HG02973 (cell line): Measurements from ENCODE around the gene HDGF.

Experiments used
- ATAC-seq: cut with Tn5 transposase; IDR thresholded peaks from one replicate; pipeline ENCODE4 v1.9.1; 2021; ENCODE audit warnings: moderate library complexity; ENCODE audit not compliant: unreplicated experiment

HDGF gene

DNA sequence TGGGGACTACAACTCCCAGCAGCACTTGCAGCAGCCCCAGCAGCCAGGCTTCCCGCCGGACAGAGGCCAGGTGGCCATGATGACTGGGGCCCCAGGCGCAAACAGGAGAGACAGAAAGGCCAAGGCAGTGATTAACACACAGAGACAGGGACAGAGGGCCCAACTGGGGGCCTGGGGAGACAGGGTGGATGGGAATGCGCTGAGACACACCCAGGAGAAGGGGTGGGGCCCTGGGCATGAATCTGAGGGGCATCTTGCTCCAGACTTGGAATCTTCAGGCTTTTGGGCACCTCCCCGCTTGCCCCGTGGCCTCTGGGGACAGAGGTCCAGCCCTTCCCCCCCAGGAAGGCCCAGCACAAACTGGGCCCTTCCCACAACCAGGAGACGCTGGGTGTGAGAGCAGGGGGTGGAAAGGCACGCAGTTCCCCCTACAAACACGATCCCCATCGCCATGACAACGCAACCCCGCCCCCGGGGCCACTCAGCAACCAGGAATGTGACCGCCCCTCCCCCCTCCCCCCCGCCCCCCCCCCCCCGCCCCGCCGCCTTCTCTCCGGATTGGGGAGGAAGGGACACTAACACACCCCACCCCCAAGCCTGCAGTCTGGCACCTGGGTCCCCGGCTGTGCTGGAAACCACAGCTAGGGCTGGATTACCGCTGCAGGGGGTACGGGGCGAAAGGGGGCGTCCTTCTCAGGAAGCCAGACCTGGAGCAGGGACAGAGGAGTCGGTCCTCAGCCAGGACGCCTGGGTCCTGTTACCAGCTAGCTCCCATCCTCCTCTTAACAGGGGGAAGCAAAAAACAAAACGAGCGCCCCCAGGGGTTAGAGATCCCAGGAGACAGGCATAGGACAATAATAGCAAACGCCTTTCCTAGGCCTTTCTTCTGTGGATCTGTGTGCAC, 4.5 kb downstream of the HDGF start:
- ATAC-seq: no peak

DNA sequence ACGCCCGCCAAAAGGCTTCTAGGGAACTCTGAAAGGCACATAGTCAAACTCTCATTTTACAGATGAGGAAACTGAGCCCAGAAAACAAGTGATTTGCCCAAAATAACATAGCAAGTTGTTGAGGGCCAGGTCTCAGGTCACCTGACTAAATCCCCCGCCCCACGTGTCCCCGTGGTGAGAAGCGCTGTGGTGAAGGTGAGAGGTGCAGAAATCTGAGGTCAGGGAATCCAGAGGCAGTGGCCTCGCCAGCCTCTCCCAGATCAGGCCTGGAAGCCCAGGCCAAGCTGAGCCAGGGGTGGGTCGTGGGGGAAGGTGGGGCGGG, 5.1 kb downstream of the HDGF start:
- no peak for ATAC-seq

DNA sequence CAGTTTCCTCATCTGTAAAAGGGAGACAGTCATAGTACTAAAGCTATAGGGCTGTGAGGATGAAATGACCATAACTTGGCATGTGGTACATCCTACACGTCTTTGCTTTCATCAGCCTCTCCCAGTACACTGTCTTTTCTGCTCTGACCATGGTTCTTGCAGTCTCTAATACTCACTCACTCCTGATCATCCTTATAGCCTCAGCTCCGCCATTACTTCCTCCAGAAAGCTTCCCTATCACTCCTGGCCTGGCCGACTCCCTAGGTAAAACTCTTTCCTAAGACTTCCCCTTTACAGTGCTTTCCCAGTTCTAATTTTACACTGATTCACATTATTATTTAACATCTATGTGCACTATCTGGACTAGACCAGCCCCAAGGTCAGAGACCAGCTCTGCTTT, 5.6 kb downstream of the HDGF start:
- ATAC-seq: no peak

DNA sequence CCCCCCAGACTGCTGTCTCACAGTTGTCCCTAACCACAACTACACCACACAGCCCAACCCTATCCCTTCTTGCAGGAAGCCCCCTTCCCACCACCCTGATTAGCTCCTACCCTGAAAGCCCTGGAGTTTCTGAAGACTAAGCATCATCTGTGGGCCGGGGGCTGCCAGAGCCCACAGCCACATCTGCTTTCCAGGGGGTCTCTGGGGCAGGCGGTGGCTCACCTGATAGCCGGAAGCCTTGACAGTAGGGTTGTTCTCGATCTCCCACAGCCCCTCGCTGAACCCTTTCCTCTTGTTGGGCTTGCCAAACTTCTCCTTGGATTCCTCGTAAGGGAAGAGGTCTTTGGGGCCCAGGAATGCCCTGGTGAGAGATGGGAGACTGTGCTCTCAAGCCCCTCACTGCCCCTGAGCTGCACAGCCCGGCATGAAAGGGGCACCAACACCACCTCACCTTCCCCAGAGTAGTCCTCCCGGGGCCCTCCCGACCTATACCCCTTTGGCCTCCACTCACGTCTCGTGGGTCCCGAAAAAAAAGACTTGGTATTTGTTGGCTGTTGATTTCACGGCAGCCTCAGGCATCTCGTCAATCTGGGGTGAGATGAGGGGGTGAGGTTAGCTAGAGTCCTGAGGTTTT, 6.6 kb downstream of the HDGF start:
- ATAC-seq: no peak

DNA sequence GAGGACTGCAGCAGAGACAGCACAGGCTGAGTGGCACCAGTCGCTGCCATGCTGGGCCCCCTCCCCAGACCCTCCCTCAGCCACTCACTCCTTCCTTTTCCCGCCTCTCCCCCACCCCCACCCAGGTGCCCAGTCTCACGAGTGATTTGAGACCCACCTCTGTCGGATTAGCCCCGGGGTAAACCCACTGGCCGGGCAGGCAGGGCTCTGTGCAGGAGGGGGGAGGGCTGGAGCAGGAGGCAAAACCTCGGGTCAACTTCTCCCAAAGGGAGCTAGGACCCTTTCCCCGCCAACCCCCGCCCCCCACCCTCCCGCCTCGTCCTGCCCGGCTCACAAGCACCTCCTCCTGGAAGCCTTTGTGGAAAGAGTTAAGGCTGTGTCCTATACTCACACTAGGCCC, 7.1 kb downstream of the HDGF start:
- ATAC-seq: no peak

DNA sequence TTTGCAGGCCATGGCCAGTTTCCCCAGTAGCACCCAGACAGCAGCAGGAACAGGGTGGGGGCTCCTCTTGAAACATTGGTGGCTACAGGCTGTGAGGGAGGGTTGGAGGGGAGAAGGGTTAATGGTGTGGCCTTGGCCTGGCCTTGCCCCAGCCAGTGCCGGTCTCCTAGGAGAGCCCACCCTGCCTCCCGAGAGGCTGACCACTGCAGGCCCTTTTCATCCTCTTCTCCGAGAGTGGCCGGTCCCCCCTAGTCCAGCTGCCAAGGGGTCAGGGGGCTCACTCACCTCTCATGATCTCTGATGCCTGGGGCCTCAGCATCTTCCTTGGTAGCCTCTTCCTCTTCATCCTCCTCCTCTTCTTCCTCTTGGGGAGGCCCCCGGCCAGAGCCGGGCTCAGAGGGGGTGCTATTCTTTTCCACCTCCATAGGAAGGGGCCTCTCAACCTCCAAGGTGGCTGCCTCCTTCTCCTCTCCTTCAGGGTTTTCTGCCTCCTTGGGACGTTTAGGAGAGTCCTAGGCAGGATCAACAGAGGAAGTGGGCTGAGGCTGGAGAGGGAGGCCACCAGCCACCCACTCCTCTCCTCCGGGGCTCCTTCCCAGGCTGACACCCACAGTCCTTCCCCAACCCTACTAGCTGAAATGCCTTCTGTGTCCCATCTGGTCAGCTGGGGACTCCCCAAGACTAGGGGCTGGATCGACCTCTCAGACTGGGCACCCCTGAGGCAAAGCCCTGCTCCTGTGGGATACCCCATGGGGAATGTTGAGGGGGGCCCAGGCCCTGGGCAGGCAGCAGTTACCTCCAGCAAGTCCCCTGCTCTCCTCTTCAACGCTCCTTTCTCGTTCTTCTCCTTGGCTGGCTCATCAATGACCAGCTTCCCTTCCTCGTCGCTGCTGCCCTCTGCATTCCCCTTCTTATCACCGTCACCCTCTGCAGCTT, 7.8 kb downstream of the HDGF start:
- ATAC-seq: no peak

DNA sequence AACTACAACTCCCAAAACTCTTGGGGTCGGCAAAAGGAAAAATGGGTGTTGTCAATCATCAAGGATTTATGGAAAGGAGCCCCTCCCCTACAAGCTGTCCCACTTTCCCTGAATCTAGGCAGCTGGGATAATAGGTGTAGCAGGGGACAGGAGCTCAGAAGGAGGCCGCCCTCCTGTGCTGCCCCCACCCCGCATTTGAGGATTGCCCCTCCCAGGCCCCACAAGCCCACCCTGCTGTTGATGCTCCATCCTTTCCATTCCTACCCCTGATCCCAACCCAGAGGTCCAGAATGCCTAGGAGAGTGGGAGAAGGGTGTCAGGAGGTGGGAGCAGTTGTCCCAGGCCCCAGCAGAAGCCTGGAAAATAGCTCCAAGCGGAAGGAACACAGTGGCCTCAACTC, 8.7 kb downstream of the HDGF start:
- no peak for ATAC-seq

DNA sequence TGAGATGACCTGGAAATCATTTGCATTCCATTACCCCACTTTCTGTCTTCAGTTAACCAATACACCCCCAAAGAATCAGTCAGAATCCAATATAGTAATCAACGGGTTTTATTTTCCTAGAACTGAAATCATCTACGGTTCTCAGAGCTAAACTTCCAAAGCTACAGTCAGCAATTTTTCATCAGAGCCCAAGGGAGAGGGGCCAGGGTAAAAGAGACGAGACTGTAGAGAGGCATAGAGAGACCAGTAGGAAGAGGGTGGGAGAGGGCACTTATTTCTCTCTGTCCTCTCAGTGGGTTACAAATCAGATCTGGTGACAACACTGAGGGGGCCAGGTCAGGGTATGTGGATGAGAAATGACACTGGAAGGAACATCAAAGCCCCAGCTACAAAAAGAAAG, 9.5 kb downstream of the HDGF start:
- ATAC-seq: no peak

DNA sequence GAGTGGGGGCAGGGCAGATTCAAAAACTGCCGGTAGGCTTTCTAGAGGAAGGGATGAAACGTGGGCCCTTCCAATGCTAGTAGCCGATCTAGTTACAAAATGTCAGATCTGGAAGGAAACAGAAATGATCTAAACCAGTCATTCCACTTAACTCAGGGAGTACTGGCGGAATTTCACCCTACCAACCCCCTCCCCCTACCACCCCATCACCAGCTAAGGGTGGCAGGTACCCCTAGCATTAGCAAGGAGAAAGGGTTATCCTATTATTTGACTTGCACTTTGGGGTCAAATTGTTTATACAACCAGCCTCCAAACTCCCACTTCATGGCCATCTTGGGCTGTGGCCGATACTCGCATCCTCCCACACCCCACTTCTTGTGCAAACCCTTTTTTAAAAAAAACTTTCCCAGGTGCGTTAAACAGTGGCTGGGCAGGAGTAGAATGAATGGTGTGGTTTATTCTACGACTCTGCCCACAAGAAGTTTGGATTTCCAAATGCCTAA, 9.9 kb downstream of the HDGF start:
- ATAC-seq: no peak

DNA sequence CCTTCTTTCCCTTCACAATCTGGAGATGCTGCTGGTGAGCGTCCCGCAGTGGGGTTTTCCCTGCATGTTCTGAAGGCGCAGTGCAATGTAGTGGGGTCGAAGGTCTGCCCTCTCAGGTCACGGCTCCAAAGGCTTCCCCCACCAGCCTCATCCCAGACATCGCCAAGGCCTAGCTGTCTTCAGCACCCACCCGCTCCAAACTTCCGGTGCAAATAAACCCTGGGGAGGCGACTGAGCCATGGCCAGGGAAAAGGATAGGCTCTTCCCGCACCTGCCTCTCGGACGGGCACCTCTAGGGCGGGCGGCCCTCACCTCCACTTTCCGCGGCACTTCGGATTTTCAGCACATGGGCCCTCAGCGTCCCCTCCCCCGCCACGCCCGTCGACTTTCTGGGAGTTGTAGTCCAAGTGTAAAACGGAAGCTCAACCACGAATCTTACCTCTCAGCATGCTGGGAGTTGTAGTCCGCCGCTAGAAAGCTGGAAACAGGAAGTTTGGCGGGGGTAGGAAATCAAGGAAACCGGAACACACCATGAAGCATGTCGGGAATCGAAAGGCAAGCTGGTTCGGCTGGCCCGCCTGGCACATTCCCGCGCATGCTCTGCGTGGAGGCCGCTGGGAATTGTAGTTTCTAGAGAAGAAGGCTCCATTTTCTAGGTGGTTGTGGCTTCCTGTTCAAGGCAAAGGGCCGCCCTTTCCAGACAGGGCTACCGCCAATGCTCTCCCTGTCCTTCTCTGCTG, 10.6 kb downstream of the HDGF start, which contains the start of gene MRPL24:
MRPL24 (minus strand) TSS at position 348 of the 740 bp plus-strand sequence. CDS start 2,384 bp downstream, outside the sequence.
- ATAC-seq: peak; percentile 65

DNA sequence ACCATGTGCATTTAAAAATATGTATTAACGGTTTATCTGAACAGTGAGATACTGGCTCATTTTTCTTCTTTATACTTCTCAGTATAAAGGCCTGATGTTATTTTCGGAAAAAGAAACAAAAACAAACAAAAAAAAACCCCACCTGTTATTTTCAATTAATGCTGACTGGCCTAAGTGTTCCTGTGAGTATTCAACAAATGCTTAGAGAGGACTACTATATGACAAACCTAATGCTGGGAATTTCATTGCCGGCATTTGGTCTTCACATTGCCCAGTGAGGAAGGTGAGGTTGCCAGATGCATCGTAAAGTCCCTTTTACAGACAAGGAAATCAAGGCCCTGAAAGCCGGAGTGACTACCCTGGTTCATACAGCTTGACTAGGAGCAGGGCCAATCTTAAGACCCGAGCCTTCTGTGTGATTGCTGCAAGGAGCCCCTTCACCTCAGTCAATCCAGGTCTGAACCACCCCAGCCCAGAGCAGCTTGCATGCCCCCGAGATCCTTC, 11.2 kb downstream of the HDGF start:
- ATAC-seq: peak; percentile 1

DNA sequence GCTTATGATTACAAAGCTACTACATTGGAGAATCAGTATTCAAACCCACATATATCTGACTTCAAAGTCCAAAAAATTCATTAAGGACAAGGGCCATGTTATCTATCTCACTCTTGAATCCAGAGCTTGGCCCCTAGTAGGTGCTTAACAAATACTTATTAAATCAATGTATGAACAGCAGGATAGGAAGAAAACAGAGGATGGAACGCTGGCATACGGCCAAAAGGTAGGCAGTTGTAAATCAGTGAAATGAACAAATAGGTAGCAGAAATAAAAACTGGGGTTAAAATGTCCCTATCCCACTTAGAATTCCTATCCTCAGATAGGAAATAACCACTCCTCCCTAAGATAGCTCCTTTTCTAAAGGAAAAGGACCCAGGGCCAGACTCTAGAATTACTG, 12.6 kb downstream of the HDGF start:
- no peak for ATAC-seq

DNA sequence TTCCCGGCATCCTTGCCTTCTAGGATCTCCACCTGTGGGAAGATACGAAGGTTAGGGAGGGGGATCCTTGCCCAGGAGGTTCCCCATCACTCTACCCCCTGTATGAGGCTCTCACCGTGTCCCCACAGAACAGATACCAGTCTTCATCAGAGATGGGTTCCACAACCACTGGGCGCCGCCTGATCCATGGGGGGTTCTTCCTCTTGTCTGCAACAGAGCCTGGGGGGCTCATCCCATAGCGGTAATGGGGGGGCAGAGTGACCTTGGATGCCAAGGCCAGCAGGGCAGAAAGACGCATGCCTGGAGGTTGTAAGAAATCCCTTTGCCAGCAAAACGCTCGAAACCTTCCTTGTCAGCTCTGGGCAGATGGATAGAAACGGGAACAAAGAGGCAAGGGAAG, 13.1 kb downstream of the HDGF start:
- ATAC-seq: no peak

DNA sequence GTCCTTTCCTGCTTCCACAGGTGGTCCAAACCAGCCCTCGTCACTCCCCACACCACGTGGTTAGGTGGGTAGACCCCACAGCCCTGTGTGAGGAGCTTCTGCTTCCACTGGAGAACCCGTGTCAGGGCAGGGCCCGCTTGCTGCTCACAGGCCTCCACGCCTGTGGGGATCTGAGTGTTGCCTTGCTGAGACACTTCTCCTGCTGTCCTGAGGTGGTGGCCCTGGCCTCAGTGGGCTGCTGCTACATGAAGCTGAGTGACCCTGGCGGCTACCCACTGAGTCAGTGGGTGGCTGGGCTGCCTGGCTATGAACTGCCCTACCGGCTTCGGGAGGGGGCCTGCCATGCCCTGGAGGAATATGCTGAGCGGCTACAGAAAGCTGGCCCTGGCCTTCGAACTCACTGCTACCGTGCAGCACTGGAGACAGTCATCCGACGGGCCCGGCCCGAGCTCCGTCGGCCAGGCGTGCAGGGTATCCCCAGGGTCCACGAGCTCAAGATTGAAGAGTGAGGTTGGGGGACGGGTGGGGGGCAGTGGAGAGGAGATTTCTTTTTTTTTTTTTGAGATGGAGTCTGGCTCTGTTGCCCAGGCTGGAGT, 17.4 kb downstream of the HDGF start:
- no peak for ATAC-seq

DNA sequence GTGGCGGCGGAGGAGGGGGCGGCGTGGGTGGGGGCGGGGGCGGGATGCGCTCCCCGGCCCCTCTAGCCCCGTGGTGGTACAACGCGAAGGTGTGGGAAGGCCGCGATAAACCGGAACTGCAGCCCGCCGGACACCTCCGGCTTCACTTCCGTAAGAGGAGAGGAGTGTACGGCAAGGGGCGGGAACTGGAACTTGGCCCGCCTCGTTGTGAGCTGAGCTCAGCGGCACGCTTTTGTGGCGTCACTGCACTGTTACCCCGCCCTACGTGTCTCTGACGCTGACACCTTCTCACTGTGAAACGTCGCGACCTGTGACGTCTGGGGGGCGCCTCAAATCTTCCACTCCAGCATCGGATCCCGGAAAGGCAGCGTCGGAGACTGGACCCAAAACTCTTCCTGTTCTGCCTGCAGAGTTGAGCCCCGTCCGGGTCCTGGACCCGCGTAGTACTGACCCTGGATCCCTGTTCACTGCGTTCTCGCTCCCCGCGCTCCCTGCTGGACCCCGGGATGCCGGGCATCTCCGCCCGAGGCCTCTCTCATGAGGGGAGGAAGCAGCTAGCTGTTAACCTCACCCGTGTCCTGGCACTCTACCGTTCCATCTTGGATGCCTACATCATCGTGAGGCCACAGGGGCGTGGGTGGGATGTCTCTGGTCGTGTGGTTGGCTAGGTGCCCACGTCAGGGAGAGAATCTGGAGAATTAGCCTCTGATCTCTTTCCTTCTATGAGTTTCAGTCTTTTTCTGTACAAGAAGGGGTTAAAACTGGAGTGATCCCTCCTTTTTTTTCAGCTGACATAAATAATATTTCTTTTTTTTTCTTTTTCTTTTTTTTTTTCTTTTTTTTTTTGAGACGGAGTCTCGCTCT, 22.6 kb downstream of the HDGF start, which contains the start of gene ISG20L2:
ISG20L2 (minus strand) TSS at position 168 of the 864 bp plus-strand sequence. CDS start 1,114 bp downstream, outside the sequence.
- ATAC-seq: peak; percentile 82

DNA sequence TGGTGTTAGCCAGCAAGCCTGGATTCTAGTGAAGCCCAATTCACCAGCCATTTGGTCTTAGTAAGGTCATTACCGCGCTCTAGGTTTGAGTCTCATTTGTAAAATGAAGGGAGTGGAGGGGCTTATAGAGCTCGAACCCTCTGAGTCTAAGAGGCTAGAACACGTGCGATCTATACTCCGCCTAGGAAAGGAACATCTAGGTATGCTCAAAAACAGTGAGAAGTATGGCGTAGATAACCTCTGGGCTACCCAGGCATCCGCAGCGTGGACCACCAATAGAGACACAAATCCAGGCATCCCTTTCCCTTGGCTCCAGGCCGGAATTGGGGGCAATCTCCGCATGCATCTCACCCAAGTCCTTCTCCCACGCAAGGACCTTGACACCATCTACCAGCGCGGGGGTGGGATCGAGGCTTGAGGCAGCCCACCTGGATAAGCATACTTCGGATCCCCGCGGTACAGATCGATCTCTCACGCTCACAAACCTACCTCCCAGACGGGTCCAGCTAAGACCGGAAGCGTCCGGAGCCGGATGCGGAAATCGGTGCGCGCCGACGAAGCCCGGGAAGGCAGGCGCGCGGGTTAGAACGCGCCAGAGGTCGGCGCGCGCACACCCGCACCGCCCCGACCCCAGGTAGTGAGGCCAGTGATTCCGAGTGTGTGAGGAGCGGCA, 23.4 kb downstream of the HDGF start, which contains the start of gene METTL25B:
METTL25B (plus strand) TSS at position 544 of the 673 bp plus-strand sequence. CDS start 636 bp downstream, outside the sequence.
- ATAC-seq: peak; percentile 44

DNA sequence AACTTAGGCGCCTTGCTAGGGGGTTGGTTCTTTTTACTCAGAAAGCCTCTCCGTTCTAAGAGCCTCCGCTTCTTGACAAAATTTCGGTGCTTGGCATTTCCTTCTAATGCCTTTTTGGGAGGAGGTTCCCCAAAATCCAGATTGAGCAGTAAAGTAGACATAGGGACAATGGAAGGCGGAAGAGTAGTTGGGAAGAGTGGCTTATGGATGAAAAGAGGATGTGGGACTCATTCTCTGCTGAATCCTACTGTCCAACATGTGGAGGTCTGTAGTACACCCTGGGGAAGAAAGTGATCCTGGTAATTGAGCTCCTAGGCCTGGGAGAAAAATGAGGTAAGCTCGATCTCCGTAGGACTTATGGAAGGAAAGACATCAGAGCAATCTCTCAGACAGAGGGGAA, 24.0 kb downstream of the HDGF start:
- no peak for ATAC-seq
